Measurements from ENCODE around the gene SLC8A1.

Gene SLC8A1

DNA sequence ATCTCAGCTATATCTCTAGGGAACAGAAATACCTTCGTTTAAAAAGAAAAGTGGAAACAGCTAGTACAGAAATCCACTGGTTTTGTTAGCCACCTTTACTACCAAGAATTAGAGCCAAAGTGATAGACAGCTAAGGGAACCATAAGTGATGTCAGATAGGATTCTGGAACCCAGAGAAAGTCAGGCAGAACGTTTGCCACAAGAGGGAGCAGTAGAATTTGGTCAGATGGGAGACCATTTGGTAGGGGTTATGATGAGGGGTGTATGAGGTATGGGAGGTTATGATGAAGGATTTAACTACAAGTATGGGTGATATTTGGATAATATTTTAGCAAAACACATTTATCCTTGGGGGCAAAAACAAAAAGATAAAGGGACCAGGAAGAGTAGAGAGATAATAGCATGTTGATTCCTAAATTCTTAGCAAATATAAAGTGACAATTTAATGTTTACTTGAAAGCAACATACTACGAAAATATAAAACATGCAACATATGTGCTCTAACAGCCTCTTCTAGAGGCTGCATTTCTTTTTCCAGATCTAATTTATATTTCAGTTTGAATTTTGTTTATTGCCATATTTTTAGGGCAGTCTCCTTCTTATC, 3.3 kb downstream of the SLC8A1 start:
- ATAC-seq = no peak
- peaks cover 6% of the 10 kb centered on the region for H3K9me3 Mint-ChIP-seq
- H3K4me3 Mint-ChIP-seq = no peak overlapping the region
- H3K36me3 Mint-ChIP-seq = no peaks in the 10 kb centered on the region
- H3K4me1 Mint-ChIP-seq = peaks cover 7% of the 10 kb centered on the region
- no peak overlapping the region for H3K27ac Mint-ChIP-seq
- DNase-seq (ENCODE audit: low spot score in 2 of 2) = no peak

DNA sequence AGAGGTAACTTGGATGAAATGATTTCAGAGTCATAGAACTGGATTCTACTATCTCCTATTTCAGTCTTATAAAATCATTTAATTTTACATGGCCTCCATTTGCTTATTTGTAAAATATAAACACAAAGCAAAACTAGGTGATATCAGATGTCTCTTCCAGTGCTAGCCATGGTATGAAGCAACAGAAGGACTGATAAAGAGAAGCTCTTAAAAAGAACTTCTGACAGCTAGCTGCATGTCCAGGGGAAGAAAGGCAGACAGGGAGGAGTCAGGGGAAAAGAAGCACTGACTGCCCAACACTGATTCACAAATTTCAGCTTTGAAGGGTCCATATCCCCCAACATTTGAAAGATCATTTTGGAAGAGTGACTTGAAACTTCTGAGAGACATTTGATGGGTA, 6.4 kb downstream of the SLC8A1 start:
- ATAC-seq (no peak), DNase-seq (ENCODE audit: low spot score in 2 of 2) (no peak)
- H3K36me3 Mint-ChIP-seq = no peaks in the 10 kb centered on the region
- no peak overlapping the region for H3K27ac Mint-ChIP-seq
- peaks cover 2% of the 10 kb centered on the region for H3K9me3 Mint-ChIP-seq
- no peaks in the 10 kb centered on the region for H3K4me1 Mint-ChIP-seq
- H3K4me3 Mint-ChIP-seq = no peak overlapping the region

DNA sequence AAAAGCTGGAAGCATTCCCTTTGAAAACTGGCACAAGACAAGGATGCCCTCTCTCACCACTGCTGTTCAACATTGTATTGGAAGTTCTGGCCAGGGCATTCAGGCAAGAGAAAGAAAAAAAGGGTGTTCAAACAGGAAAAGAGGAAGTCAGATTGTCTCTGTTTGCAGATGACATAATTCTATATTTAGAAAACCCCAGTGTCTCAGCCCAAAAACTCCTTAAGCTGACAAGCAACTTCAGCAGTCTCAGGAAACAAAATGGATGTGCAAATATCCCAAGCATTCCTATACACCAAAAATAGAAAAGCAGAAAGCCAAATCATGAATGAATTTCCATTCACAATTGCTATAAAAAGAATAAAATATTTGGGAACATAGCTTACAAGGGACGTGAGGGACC, 11.1 kb downstream of the SLC8A1 start:
- Mint-ChIP-seq H3K9me3 (peaks cover 7% of the 10 kb centered on the region), H3K4me1 (no peaks in the 10 kb centered on the region), H3K27ac (no peak overlapping the region), H3K4me3 (no peak overlapping the region), H3K36me3 (no peaks in the 10 kb centered on the region)
- DNase-seq (ENCODE audit: low spot score in 2 of 2) (no peak), ATAC-seq (no peak)

DNA sequence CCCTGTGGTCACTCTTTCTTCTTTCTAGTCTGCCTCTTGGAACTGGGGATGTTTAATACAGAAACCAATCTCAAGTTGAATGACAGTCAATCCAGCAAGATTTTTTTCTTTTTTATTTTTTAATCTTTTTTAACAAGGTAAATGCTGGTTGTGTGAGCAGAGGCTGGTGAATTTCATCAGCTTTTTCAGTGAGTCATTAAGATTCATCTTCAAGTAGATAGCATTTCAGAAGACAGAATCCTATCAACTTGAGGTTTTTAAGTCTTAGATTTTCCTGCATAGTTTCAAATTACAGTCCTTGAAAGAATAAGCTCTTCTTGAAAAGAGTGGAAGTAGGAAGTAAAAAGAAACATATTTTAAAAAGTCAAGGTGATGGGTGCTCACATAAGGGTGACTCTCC, 12.4 kb downstream of the SLC8A1 start:
- Mint-ChIP-seq H3K36me3 (no peaks in the 10 kb centered on the region), H3K4me1 (no peaks in the 10 kb centered on the region), H3K4me3 (no peak overlapping the region), H3K27ac (no peak overlapping the region), H3K9me3 (peaks cover 10% of the 10 kb centered on the region)
- DNase-seq (ENCODE audit: low spot score in 2 of 2) (no peak), ATAC-seq (no peak)

DNA sequence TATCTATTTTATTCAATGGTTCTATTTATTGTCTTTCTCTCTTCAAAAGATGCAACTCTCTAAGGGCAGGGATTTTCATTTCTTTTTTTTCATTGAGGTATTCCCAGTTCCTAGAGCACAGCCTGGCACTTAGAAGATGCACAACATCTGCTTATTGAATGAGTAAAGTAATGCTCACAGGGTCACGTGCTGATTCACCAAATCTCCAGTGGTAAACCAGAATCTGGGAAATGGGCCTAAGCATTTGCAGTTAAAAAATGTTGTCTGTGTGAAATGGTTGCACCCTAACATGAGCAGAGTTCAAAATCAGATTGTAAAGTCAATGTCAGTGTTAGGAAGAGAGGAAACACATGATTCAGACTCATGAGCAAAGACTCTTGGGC, 15.8 kb downstream of the SLC8A1 start:
- Mint-ChIP-seq H3K4me1 (no peaks in the 10 kb centered on the region), H3K4me3 (no peak overlapping the region), H3K36me3 (no peaks in the 10 kb centered on the region), H3K27ac (no peak overlapping the region), H3K9me3 (peaks cover 15% of the 10 kb centered on the region)
- ATAC-seq (no peak), DNase-seq (ENCODE audit: low spot score in 2 of 2) (no peak)

DNA sequence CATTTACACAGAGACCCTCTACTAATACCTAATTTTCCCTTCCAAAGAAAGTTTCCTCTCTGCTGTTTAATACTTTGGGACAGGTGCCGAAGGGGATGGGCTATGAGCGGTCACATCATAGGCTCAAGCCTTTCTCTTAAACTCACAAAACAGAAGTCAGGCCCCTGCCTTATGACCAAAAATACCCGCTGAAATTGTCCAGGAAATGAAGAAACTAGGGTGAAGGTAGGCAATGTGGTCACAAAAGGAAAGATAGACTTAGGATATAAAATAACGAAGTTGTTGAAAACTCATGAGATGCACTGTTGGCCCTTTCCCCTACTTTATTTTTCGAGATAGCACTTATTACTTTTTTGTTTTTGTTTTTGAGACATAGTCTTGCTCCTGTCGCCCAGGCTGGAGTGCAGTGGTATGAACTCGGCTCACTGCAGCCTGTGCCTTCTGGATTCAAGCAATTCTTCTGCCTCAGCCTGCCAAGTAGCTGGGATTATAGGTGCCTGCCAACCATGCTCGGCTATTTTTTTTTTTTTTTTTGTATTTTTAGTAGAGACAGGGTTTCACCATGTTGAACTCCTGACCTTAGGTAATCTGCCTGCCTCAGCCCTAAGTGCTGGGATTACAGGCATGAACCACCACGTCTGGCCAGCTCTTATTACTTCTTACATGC, 16.3 kb downstream of the SLC8A1 start:
- no peak overlapping the region for H3K4me3 Mint-ChIP-seq

DNA sequence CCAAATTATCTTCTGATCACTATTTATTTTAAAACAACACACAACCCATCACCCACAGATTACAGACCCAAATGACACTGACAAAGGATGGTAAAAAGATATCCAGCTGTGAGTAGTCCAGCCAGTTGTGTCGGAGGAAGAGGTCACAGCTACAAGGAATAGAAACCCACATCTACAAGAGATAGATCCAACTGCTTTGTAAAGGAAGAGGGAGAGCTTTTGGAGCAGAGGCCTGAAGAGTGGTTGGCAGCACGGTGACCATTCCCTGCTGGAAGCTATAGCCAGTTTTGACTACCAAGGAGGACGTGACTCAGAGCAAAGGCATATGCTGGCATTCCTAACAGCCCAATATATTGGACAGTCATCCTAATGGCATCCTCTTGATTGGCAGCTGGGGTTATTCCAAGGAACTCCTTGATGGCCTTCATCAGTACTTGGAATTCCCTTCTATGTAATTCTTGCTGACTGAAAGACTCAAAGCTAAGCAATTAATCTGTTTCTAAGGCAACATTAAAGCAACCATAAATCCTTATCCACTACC, 17.1 kb downstream of the SLC8A1 start:
- ATAC-seq (no peak), DNase-seq (ENCODE audit: low spot score in 2 of 2) (no peak)
- no peaks in the 10 kb centered on the region for H3K4me1 Mint-ChIP-seq
- no peak overlapping the region for H3K4me3 Mint-ChIP-seq
- peaks cover 15% of the 10 kb centered on the region for H3K9me3 Mint-ChIP-seq
- no peaks in the 10 kb centered on the region for H3K36me3 Mint-ChIP-seq
- H3K27ac Mint-ChIP-seq = no peak overlapping the region

More for the DNA sequence above, 16.3 kb downstream of the SLC8A1 start:
- H3K4me1 Mint-ChIP-seq = no peaks in the 10 kb centered on the region
- no peaks in the 10 kb centered on the region for H3K36me3 Mint-ChIP-seq
- peaks cover 15% of the 10 kb centered on the region for H3K9me3 Mint-ChIP-seq
- ATAC-seq = no peak
- H3K27ac Mint-ChIP-seq = no peak overlapping the region
- no peak for DNase-seq (ENCODE audit: low spot score in 2 of 2)

DNA sequence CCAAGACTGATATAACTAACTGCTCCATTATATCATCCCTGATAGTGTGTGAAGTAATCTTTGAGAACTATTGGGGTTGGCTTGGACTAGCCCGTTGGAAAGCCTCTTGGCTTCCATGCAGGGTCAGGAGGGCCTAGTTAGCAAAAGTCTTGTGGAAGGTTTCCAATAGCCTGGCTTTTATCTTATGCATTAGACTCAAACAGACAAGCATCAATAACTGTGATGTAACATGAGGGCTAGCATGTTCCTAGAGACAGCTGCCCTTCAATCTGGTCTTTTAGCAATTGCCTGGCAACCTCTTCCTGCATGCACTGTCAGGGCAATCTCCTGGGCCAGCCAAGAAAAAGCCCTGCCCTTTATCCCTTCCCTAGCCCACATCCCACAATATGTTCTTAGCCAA, 18.2 kb downstream of the SLC8A1 start:
- no peak for DNase-seq (ENCODE audit: low spot score in 2 of 2)
- H3K4me1 Mint-ChIP-seq = no peaks in the 10 kb centered on the region
- peaks cover 15% of the 10 kb centered on the region for H3K9me3 Mint-ChIP-seq
- no peak for ATAC-seq
- no peaks in the 10 kb centered on the region for H3K36me3 Mint-ChIP-seq
- H3K27ac Mint-ChIP-seq = no peak overlapping the region
- H3K4me3 Mint-ChIP-seq = no peak overlapping the region

DNA sequence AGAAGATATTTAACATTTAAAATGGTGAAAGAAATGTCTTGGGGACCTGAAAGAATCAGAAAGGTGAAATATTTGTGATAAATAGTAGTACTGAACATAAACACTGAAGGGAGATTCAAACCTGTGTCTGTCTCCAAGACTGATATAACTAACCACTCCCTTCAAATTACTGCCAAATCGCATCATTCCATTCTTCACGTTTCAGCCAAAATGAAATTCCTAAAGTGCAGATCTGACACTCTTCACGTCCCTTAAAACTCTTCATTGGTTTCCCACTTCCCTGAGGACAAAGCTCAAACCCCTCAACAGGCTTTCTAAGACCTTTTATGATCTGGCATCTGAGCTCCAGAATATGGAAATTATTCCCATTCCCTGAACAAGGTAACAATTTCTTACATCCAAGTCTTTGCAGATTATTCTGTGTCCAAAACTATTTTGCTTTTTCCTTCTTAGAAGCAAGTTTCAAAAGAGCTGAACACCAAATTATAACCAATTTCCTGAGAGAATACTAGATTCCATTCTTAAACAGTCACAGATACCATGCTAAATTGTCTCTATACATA, 18.9 kb downstream of the SLC8A1 start:
- ATAC-seq (no peak), DNase-seq (ENCODE audit: low spot score in 2 of 2) (no peak)
- H3K4me1 Mint-ChIP-seq = no peaks in the 10 kb centered on the region
- no peaks in the 10 kb centered on the region for H3K36me3 Mint-ChIP-seq
- H3K27ac Mint-ChIP-seq = no peak overlapping the region
- peaks cover 11% of the 10 kb centered on the region for H3K9me3 Mint-ChIP-seq
- no peak overlapping the region for H3K4me3 Mint-ChIP-seq

DNA sequence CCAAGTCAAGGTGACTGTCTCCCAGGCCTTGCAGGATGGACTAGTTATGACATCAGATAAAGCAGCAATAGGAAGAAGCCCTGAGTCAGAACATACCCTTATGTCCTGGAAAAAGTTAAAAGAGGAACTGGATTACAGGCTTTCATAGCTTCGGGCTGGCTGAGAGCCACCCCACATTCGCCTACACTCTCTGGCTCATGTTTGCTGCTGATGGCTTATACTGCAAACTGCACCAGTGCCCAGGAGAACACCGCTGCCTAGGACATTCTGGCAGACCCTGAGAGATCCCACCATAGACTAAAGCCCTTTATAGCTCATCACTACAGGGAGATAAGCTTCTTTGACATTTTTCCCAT, 20.3 kb downstream of the SLC8A1 start:
- H3K9me3 Mint-ChIP-seq = peaks cover 10% of the 10 kb centered on the region
- H3K4me1 Mint-ChIP-seq = no peaks in the 10 kb centered on the region
- H3K4me3 Mint-ChIP-seq = no peak overlapping the region
- ATAC-seq = no peak
- no peak for DNase-seq (ENCODE audit: low spot score in 2 of 2)
- H3K27ac Mint-ChIP-seq = no peak overlapping the region
- no peaks in the 10 kb centered on the region for H3K36me3 Mint-ChIP-seq

DNA sequence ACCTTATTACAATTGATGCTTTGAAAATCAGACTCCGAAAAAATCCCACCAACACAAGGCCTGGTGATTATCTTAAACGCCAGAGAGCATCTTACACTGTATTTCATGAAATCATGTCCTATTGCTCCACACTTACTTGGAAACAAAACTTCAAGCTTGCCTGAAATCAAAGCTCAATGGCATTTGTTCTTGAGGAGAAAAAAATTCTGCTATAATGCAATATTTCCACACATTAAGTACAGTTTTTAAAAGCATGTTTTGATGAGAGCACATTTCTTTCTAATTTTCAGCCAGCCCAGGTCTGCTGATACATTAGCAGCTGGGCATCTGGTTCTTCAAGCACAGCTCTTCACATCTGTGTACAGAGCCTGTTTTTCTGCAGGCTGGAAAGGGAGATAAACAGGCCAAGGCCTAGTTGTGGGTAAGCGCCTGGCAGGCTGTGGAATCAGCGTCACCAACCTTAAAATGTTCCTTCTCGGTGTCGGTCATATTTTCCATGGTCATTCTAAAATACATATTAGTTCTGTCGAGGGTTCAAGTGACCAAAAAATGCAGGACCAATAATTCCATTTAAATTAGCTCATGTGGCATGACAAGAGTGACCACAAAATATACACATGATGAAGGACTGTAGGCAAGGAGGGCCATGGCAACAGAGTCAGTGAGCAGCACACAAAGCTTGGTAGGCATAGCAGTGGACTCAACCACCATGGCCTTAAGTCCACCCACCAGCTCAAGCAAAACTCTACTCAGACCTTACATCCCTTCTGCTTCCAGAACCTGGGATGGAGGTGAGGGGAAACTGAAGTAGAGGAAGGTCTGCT, 20.9 kb downstream of the SLC8A1 start:
- DNase-seq (ENCODE audit: low spot score in 2 of 2) (no peak), ATAC-seq (no peak)
- Mint-ChIP-seq H3K4me3 (no peak overlapping the region), H3K36me3 (no peaks in the 10 kb centered on the region), H3K27ac (no peak overlapping the region), H3K9me3 (peaks cover 8% of the 10 kb centered on the region), H3K4me1 (no peaks in the 10 kb centered on the region)

DNA sequence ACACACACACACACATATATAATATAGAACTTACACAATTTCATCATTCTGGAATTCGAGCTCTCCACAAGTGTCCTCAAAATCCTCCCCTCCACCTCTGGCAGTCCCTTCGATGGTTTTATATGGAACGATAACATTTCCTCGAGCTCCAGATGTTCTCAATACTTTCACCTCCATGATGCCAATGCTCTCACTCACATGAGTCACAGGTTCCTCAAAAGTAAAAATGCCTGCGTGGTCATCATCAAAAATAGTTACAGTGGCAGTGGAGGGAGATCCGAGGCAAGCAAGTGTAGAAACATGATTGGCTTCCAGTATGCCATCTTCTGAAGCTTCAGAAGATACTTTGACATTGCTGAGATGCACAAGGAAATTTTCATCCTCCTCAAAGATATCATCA, 23.5 kb downstream of the SLC8A1 start:
- Mint-ChIP-seq H3K4me1 (no peaks in the 10 kb centered on the region), H3K9me3 (peaks cover 3% of the 10 kb centered on the region), H3K27ac (no peak overlapping the region), H3K36me3 (no peaks in the 10 kb centered on the region), H3K4me3 (no peak overlapping the region)
- ATAC-seq (no peak), DNase-seq (ENCODE audit: low spot score in 2 of 2) (no peak)

DNA sequence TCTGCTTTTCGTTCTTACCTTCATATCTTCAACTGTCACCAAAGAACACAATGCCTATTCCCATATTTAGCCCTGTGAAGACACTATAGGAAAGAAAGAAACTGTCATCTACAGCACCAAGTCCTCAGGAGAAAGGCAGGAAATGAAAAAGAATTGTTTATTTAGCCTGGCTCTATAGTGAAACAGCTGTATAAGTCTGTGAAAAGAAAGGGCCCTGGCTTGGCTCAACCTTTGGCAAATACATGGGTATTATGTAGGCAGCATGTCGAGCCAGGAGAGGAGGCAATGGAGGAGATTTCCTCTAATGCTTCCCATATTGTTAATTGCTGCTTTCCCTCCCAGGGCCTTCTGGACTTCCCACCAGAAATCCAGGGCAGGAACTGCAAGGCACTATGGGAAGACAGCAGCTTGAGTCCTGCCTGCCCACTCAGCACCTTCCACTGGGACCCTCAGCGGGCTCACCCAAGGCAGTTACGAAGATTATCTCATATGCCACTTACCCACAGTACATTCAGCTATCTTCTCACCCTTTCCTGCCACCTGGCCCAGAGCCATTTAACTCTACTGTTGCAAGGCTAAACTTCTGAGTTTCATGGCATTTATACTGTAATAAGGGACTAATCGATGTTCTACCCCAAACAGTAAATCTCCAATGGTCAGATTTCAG, 30.1 kb downstream of the SLC8A1 start:
- H3K9me3 Mint-ChIP-seq = no peaks in the 10 kb centered on the region
- no peak overlapping the region for H3K27ac Mint-ChIP-seq
- H3K36me3 Mint-ChIP-seq = no peaks in the 10 kb centered on the region
- no peaks in the 10 kb centered on the region for H3K4me1 Mint-ChIP-seq
- ATAC-seq (no peak), DNase-seq (ENCODE audit: low spot score in 2 of 2) (no peak)
- no peak overlapping the region for H3K4me3 Mint-ChIP-seq

DNA sequence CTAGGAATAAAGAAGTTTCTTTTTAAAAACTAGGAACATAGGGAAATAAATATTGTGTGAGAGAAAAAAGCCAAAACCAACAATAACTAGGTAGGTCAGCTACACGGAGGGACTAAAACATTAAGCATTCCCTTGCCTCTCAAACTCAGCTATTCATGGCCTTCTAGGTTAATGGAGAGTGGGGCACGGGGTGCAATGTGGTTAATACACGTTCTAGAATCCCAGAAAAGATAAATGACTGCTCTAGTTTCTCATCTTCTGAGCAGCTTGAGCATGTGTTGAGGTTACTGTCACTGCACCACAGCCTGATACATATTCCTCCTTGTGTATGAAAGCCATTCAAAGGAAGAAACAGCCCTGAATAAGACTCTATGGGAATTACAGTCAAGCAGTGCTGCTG, 31.4 kb downstream of the SLC8A1 start:
- no peak for ATAC-seq
- no peak for DNase-seq (ENCODE audit: low spot score in 2 of 2)
- Mint-ChIP-seq H3K36me3 (no peaks in the 10 kb centered on the region), H3K4me1 (no peaks in the 10 kb centered on the region), H3K9me3 (no peaks in the 10 kb centered on the region), H3K4me3 (no peak overlapping the region), H3K27ac (no peak overlapping the region)

DNA sequence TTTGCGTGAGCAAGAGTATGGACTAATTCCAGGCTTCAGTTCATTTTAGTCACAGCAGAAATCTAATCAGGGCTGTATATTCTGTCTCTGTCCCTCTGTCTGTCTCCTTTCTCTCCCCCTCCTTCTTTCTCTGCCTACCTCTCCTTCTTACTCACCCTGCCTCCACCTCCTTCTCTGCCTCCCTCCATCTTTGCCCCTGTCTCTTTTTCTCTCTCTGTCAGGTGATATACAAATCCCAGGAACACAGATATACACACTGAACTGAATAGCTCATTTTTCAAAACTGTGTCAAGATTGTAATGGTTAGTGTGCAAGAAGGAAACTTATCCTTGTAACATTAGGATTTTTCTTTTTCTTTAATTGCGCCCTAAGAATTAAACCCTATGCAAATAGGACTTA, 32.5 kb downstream of the SLC8A1 start:
- ATAC-seq (no peak), DNase-seq (ENCODE audit: low spot score in 2 of 2) (no peak)
- no peaks in the 10 kb centered on the region for H3K36me3 Mint-ChIP-seq
- H3K27ac Mint-ChIP-seq = no peak overlapping the region
- no peaks in the 10 kb centered on the region for H3K9me3 Mint-ChIP-seq
- no peak overlapping the region for H3K4me3 Mint-ChIP-seq
- no peaks in the 10 kb centered on the region for H3K4me1 Mint-ChIP-seq
